ENCODE measurements around the gene PPA2. TPM values are rescaled to one million over a fixed set of nuclear protein-coding genes. Genes with fewer than 3 reads are reported as not detected.

PPA2 gene
- total RNA-seq, 1 donor from 2014 or later, result 83.7 TPM

GRCh38 chr4:105504744-105505143, 30.9 kb upstream of the PPA2 start:
- intact Hi-C loops (cut with micrococcal nuclease), result no loop called here
- Histone ChIP-seq H3K36me3 (no peaks in the 10 kb centered on the region), H3K4me1 (no peaks in the 10 kb centered on the region), H3K4me3 (no peak overlapping the region), H3K27ac (replicated peaks) (no peak overlapping the region), H3K27me3 (ENCODE audit: low read depth) (no peaks in the 10 kb centered on the region), H3K9me3 (replicated peaks) (no peaks in the 10 kb centered on the region)
- no peak for TF ChIP-seq CTCF (IDR thresholded peaks at IDR 0.05; ENCODE audit: borderline replicate concordance)
- DNase-seq, result no peak

GRCh38 chr4:105503484-105503883, 29.6 kb upstream of the PPA2 start:
- TF ChIP-seq CTCF (IDR thresholded peaks at IDR 0.05; ENCODE audit: borderline replicate concordance), result no peak
- Histone ChIP-seq H3K36me3 (no peaks in the 10 kb centered on the region), H3K27ac (replicated peaks) (no peak overlapping the region)

GRCh38 chr4:105496899-105497298, 23.0 kb upstream of the PPA2 start:
- intact Hi-C loops (cut with micrococcal nuclease), result no loop called here
- H3K27ac ChIP-seq (replicated peaks), result no peak overlapping the region
- no peaks in the 10 kb centered on the region for H3K36me3 ChIP-seq
- H3K27me3 ChIP-seq (ENCODE audit: low read depth), result no peaks in the 10 kb centered on the region
- H3K4me3 ChIP-seq, result no peak overlapping the region
- H3K4me1 ChIP-seq, result no peaks in the 10 kb centered on the region
- no peak for DNase-seq
- peak; percentile 28 for TF ChIP-seq CTCF (IDR thresholded peaks at IDR 0.05; ENCODE audit: borderline replicate concordance)
- H3K9me3 ChIP-seq (replicated peaks), result peaks cover 8% of the 10 kb centered on the region

More at GRCh38 chr4:105503484-105503883, 29.6 kb upstream of the PPA2 start:
- Histone ChIP-seq H3K4me1 (no peaks in the 10 kb centered on the region), H3K27me3 (ENCODE audit: low read depth) (no peaks in the 10 kb centered on the region), H3K4me3 (no peak overlapping the region), H3K9me3 (replicated peaks) (no peaks in the 10 kb centered on the region)
- intact Hi-C loops (cut with micrococcal nuclease), result no loop called here
- no peak for DNase-seq

- no peak overlapping the region for H3K27ac ChIP-seq (replicated peaks)
- H3K27me3 ChIP-seq (ENCODE audit: low read depth), result no peaks in the 10 kb centered on the region
- no peak for DNase-seq
- no peak overlapping the region for H3K4me3 ChIP-seq
- no peak for TF ChIP-seq CTCF (IDR thresholded peaks at IDR 0.05; ENCODE audit: borderline replicate concordance)
- H3K36me3 ChIP-seq, result no peaks in the 10 kb centered on the region
- H3K9me3 ChIP-seq (replicated peaks), result peaks cover 8% of the 10 kb centered on the region
- intact Hi-C loops (cut with micrococcal nuclease), result no loop called here
- H3K4me1 ChIP-seq, result no peaks in the 10 kb centered on the region
Observed at GRCh38 chr4:105495667-105496066, 21.8 kb upstream of the PPA2 start.

- intact Hi-C loops (cut with micrococcal nuclease), result no loop called here
- Histone ChIP-seq H3K9me3 (replicated peaks) (peaks cover 11% of the 10 kb centered on the region), H3K4me1 (no peaks in the 10 kb centered on the region), H3K27ac (replicated peaks) (no peak overlapping the region), H3K27me3 (ENCODE audit: low read depth) (no peaks in the 10 kb centered on the region), H3K36me3 (no peaks in the 10 kb centered on the region), H3K4me3 (no peak overlapping the region)
- no peak for TF ChIP-seq CTCF (IDR thresholded peaks at IDR 0.05; ENCODE audit: borderline replicate concordance)
- no peak for DNase-seq
Observed at GRCh38 chr4:105490523-105490922, 16.7 kb upstream of the PPA2 start.

GRCh38 chr4:105483840-105484239, 10.0 kb upstream of the PPA2 start:
- H3K4me3 ChIP-seq, result no peak overlapping the region
- no peaks in the 10 kb centered on the region for H3K4me1 ChIP-seq
- DNase-seq, result no peak
- H3K9me3 ChIP-seq (replicated peaks), result peaks cover under 1% of the 10 kb centered on the region
- no peaks in the 10 kb centered on the region for H3K27me3 ChIP-seq (ENCODE audit: low read depth)
- intact Hi-C loops (cut with micrococcal nuclease), result no loop called here
- no peak overlapping the region for H3K27ac ChIP-seq (replicated peaks)
- TF ChIP-seq CTCF (IDR thresholded peaks at IDR 0.05; ENCODE audit: borderline replicate concordance), result no peak
- H3K36me3 ChIP-seq, result no peaks in the 10 kb centered on the region
